ENCODE measurements around the gene ZNF569. TPM values are rescaled to one million over a fixed set of nuclear protein-coding genes. Genes with fewer than 3 reads are reported as not detected.
"Not testable (repeated sequence)": the region's sequence is repeated elsewhere in the genome, so short reads cannot be mapped to it uniquely, and the experiment has no call there.

ZNF569 gene
- total RNA-seq, 4 donors from 2014 or later, result 8.6 to 13.7 (median 9.7) TPM

GRCh38 chr19:37403403-37403802 lies 63.8 kb downstream of the ZNF569 start:
- peaks cover 3% of the 10 kb centered on the region for H3K9me3 ChIP-seq
- H3K36me3 ChIP-seq, result no peaks in the 10 kb centered on the region
- TF ChIP-seq POLR2A (IDR thresholded peaks at IDR 0.05) (no peak), CTCF (IDR thresholded peaks at IDR 0.05) (no peak)
- H3K4me3 ChIP-seq (replicated peaks in 1 of 3), result no peak overlapping the region
- H3K27ac ChIP-seq, result no peak overlapping the region
- intact Hi-C loops (cut with DNase I), result no loop called here
- no peaks in the 10 kb centered on the region for H3K4me1 ChIP-seq
- no peaks in the 10 kb centered on the region for H3K27me3 ChIP-seq
- 34 to 65% methylated on average over 33 to 34 of the region's 34 CpGs for WGBS, 2 donors
- no peak for DNase-seq

DNA sequence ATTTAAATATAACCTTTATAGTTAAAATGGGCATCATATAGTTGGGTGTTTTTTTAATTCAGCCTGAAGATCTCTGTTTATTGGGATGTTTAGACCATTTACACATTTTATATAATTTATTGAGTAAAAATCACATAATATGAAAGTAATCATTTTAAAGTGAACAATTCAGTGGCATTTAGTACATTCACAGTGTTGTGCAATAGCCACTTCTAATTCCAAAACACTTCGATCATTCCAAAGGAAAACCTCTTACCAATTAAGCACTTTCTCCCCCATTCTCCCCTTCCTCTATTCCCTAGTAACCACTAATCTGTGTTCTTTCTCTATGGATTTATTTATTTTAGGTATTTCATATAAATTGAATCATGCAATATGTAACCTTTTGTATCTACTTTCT lies 66.2 kb downstream of the ZNF569 start:
- H3K4me3 ChIP-seq (replicated peaks in 1 of 3), result no peak overlapping the region
- intact Hi-C loops (cut with DNase I), result no loop called here
- 94 to 96% methylated on average over 1 of the region's 1 CpG for WGBS, 2 donors
- H3K27me3 ChIP-seq, result no peaks in the 10 kb centered on the region
- no peak overlapping the region for H3K27ac ChIP-seq
- DNase-seq, result no peak
- no peaks in the 10 kb centered on the region for H3K4me1 ChIP-seq
- no peaks in the 10 kb centered on the region for H3K36me3 ChIP-seq
- no peak for TF ChIP-seq POLR2A (IDR thresholded peaks at IDR 0.05)
- no peak for TF ChIP-seq CTCF (IDR thresholded peaks at IDR 0.05)
- peaks cover 3% of the 10 kb centered on the region for H3K9me3 ChIP-seq

- H3K4me1 ChIP-seq; intact Hi-C loops (cut with DNase I); DNase-seq; H3K4me3 ChIP-seq (replicated peaks in 1 of 3); H3K27ac ChIP-seq; H3K27me3 ChIP-seq: not testable (repeated sequence)
- WGBS, 2 donors, result 98 to 99% methylated on average over 6 of the region's 6 CpGs
- peaks cover 26% of the 10 kb centered on the region for H3K9me3 ChIP-seq
- peaks cover 24 to 33% of the 10 kb centered on the region in 2 donors for H3K36me3 ChIP-seq
Observed at GRCh38 chr19:37391399-37391798, 75.8 kb downstream of the ZNF569 start.

- 99 to 100% methylated on average over 4 of the region's 4 CpGs for WGBS, 2 donors
- no peak overlapping the region for H3K27ac ChIP-seq
- peaks cover 23% of the 10 kb centered on the region for H3K9me3 ChIP-seq
- DNase-seq, result no peak
- no peaks in the 10 kb centered on the region for H3K4me1 ChIP-seq
- H3K36me3 ChIP-seq, result peaks cover 44 to 54% of the 10 kb centered on the region in 2 donors
- H3K27me3 ChIP-seq, result no peaks in the 10 kb centered on the region
- no peak for TF ChIP-seq CTCF (IDR thresholded peaks at IDR 0.05)
- no peak for TF ChIP-seq POLR2A (IDR thresholded peaks at IDR 0.05)
- intact Hi-C loops (cut with DNase I), result no loop called here
- H3K4me3 ChIP-seq (replicated peaks in 1 of 3), result no peak overlapping the region
Observed at GRCh38 chr19:37389234-37389633, 78.0 kb downstream of the ZNF569 start.

DNA sequence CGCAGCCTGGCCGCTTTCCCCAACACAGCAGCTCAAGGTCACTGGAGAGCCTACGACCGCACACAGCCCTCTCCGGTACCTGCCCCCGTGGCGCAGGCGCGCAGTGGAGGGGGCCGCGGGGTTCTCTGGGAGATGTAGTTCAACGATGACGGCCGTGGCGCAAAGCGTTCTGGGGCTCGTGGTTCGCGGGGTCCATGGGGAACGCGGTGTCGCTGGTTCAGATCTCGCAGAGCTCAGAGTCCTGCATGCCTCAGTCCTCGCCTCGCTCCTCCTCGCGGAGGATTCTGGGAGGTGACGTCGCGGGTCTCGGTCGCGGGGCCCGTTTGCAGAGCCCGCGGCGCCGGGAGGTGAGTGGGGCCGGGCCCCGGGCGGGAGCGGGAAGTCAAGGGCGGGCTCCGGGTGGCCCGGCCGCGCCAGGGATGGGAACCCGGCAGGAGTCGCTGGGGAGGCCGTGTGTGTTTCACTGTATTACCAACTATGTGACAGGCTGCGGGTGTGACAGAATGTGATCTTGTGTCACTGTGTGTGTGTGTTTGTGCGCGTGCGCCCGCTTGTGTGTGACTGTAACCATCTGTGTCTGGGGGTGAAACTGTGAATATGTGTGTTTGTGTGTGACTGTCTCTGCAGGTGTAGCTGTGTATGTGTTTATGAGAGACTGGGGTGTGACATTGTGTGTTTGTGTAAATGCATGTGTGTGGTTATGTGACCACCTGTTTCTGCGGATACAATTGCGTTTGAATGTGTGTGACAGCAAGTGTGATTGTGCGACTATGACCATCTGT lies 96.2 kb downstream of the ZNF569 start, which contains the start of gene ZNF527:
ZNF527 (plus strand) TSS at position 220 of the 782 bp plus-strand sequence. CDS start 3,100 bp downstream, outside the sequence.
- H3K27me3 ChIP-seq, result no peaks in the 10 kb centered on the region
- H3K9me3 ChIP-seq, result no peaks in the 10 kb centered on the region
- peak within 1 kb of the TSS; percentile 58 to 83 (median 75) for H3K27ac ChIP-seq
- peak; percentile 98 to 99 for DNase-seq
- peaks cover 5 to 6% of the 10 kb centered on the region in 2 donors for H3K4me1 ChIP-seq
- 6% methylated on average over 9 to 14 of the region's 58 CpGs for WGBS, 2 donors
- intact Hi-C loops (cut with DNase I), result no loop called here
- peak; percentile 30 to 98 for TF ChIP-seq POLR2A (IDR thresholded peaks at IDR 0.05)
- peak in 1 of 6 experiments; percentile 0 for TF ChIP-seq CTCF (IDR thresholded peaks at IDR 0.05)
- peaks cover 9 to 16% of the 10 kb centered on the region in 2 donors for H3K36me3 ChIP-seq
- peak within 1 kb of the TSS; percentile 17 to 53 (median 22) for H3K4me3 ChIP-seq (replicated peaks in 1 of 3)

GRCh38 chr19:37370386-37370879 lies 96.8 kb downstream of the ZNF569 start:
- H3K4me1 ChIP-seq; H3K9me3 ChIP-seq; intact Hi-C loops (cut with DNase I); H3K27me3 ChIP-seq; H3K36me3 ChIP-seq: not testable (repeated sequence)
- 16 to 17% methylated on average over 15 to 18 of the region's 18 CpGs for WGBS, 2 donors
- Histone ChIP-seq H3K27ac (peak overlapping the region; percentile 42 to 83 (median 75)), H3K4me3 (replicated peaks in 1 of 3) (peak overlapping the region; percentile 3 to 53 (median 17))
- DNase-seq, result peak in 1 of 2 donors; percentile 19

Measured in thyroid gland (tissue), 4 donors.